HepG2 (cell line): ENCODE results near the gene XPC.

Source experiments
- ATF1 ChIP-seq: IDR thresholded peaks from 2 replicates; pipeline ENCODE4 v1.6.1; 2016; ENCODE audit warnings: mild to moderate bottlenecking, control low read depth
- CBX2 ChIP-seq, 2 experiments: fragments of 200-600 bp in 1 of 2; sonication (generic); formaldehyde crosslinking in 1 of 2; IDR thresholded peaks; 2 replicates each; pipeline versions ENCODE4 v1.7.0 to v1.8.1; 2018 to 2022; ENCODE audit warnings: low read depth in 2 of 2, low read length in 1 of 2, mild to moderate bottlenecking in 1 of 2, missing genetic modification reagents in 1 of 2
- EED ChIP-seq: sonication (generic); formaldehyde crosslinking; IDR thresholded peaks from 2 replicates; pipeline ENCODE4 v1.5.0; 2020; ENCODE audit warnings: mild to moderate bottlenecking, missing genetic modification reagents
- EZH2 ChIP-seq: conservative IDR thresholded peaks from 2 replicates; pipeline ENCODE4 v1.6.1; 2012; ENCODE audit warnings: mild to moderate bottlenecking, low read depth, low read length, moderate library complexity
- HDAC1 ChIP-seq: sonication (generic); formaldehyde crosslinking; IDR thresholded peaks from 2 replicates; pipeline ENCODE4 v1.5.1; 2020; ENCODE audit warnings: mild to moderate bottlenecking, missing genetic modification reagents
- HNRNPH1 ChIP-seq: fragments of 200-400 bp; formaldehyde crosslinking; optimal IDR thresholded peaks from 2 replicates; pipeline ENCODE3; 2017; ENCODE audit warnings: mild to moderate bottlenecking, low read depth, low read length
- KAT7 ChIP-seq: IDR thresholded peaks from 2 replicates; pipeline ENCODE4 v1.6.1; 2018; ENCODE audit warnings: borderline replicate concordance, missing compliant biosample characterization
- POLR2A ChIP-seq, 2 experiments: IDR thresholded peaks; 2 replicates each; pipeline ENCODE4 v1.6.1; 2011; ENCODE audit warnings: low read depth in 2 of 2, low read length in 2 of 2, mild to moderate bottlenecking in 1 of 2, moderate library complexity in 1 of 2; ENCODE audit not compliant: insufficient read depth in 1 of 2
- SP140L ChIP-seq: sonication (generic); formaldehyde crosslinking; IDR thresholded peaks from 2 replicates; pipeline ENCODE4 v1.4.0; 2020; ENCODE audit warnings: missing genetic modification reagents, borderline replicate concordance
- SUZ12 ChIP-seq: fragments of 150-350 bp; IDR thresholded peaks from 2 replicates; pipeline ENCODE4 v1.6.1; 2014; ENCODE audit warnings: low read depth, low read length
- TAF1 ChIP-seq: sonication (generic); formaldehyde crosslinking; IDR thresholded peaks from 2 replicates; pipeline ENCODE4 v1.4.0; 2020; ENCODE audit warnings: missing genetic modification reagents
- TP53 ChIP-seq: sonication (generic); formaldehyde crosslinking; conservative IDR thresholded peaks from 2 replicates; pipeline ENCODE4 v1.4.0; 2020; ENCODE audit warnings: missing genetic modification reagents
- TF ChIP-seq, protein P1 (sequence below): sonication (generic); formaldehyde crosslinking; IDR thresholded peaks from 2 replicates; pipeline ENCODE4 v1.4.0; 2020; ENCODE audit warnings: missing genetic modification reagents
- TF ChIP-seq, protein P2 (sequence below): sonication (generic); formaldehyde crosslinking; IDR thresholded peaks from 2 replicates; pipeline ENCODE4 v1.5.0; 2020; ENCODE audit warnings: mild to moderate bottlenecking, missing genetic modification reagents, moderate library complexity

DNA sequence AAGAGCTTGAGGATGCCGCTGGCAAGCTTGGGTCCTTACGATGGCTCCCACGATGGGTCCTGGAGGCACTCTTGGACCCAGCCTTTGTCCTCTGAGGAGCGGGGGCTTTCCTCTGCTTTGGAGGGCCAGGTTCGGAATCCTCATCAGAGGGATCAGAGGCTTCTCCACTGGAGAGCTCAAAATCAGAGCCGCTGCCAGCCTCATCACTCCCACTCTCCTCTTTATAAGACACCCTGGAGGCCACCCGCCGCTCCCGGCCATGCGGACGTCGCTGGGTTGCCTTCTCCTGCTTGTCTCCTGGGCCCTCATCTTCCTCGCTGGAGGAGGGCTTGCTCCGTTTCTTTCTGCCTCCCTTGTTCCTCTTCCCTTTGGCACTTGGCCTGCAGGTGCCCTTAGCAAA lies 20.0 kb downstream of the XPC start:
- TF ChIP-seq EED (CRISPR knock-in tag) (no peak), EZH2 (no peak), CBX2 (IDR thresholded peaks at IDR 0.05; ENCODE audit: low read depth, low read length) (no peak), CBX2 (CRISPR knock-in tag; IDR thresholded peaks at IDR 0.05; ENCODE audit: low read depth) (no peak), SP140L (CRISPR knock-in tag) (no peak), POLR2A (IDR thresholded peaks at IDR 0.05; ENCODE audit: insufficient read depth in 1 of 2, low read depth in 2 of 2, low read length in 2 of 2) (no peak), KAT7 (CRISPR knock-in tag) (no peak), TAF1 (CRISPR knock-in tag) (no peak), HDAC1 (no peak), ATF1 (CRISPR knock-in tag) (no peak), TP53 (CRISPR knock-in tag) (no peak), SUZ12 (no peak), HNRNPH1 (no peak)
- TF ChIP-seq, protein P1, sequence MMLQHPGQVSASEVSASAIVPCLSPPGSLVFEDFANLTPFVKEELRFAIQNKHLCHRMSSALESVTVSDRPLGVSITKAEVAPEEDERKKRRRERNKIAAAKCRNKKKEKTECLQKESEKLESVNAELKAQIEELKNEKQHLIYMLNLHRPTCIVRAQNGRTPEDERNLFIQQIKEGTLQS: no peak
- TF ChIP-seq, protein P2, sequence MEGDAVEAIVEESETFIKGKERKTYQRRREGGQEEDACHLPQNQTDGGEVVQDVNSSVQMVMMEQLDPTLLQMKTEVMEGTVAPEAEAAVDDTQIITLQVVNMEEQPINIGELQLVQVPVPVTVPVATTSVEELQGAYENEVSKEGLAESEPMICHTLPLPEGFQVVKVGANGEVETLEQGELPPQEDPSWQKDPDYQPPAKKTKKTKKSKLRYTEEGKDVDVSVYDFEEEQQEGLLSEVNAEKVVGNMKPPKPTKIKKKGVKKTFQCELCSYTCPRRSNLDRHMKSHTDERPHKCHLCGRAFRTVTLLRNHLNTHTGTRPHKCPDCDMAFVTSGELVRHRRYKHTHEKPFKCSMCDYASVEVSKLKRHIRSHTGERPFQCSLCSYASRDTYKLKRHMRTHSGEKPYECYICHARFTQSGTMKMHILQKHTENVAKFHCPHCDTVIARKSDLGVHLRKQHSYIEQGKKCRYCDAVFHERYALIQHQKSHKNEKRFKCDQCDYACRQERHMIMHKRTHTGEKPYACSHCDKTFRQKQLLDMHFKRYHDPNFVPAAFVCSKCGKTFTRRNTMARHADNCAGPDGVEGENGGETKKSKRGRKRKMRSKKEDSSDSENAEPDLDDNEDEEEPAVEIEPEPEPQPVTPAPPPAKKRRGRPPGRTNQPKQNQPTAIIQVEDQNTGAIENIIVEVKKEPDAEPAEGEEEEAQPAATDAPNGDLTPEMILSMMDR: no peak
